Pons (tissue), 1 donor: ENCODE measurements around the gene GRIN2C.

Experiments
- DNase-seq: peaks from one replicate; pipeline ENCODE4 v3.0.0-alpha.2; 2016; ENCODE audit warnings: low spot score

Gene GRIN2C

DNA sequence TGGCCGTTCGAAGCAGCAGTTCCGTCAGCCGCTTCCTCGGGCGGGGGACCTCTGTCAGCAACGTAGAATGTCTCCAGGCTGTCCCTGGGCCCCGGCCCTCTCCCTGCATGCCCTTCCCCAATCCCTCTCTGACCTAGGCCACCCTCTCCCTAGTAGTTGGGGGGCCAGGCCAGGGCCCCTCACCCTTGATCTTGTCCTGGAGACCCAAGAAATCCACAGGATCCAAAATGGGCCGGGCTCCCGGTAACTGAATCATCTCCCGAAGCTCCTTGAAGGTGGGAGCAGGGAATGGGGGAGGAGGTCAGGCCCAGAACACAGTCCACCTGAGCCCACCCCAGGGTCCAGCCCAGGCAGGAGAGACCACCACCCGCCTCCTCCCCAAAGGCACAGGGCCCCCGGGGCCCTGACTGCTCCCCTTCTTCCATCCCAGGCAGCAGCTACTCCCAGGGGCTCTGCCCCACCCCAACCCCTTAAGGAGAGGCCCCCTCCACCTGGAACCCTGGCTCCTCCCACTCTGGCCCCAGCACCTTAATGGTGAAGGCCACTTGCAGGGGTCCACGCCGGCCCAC is 4.7 kb upstream of the GRIN2C start:
- no peak for DNase-seq

DNA sequence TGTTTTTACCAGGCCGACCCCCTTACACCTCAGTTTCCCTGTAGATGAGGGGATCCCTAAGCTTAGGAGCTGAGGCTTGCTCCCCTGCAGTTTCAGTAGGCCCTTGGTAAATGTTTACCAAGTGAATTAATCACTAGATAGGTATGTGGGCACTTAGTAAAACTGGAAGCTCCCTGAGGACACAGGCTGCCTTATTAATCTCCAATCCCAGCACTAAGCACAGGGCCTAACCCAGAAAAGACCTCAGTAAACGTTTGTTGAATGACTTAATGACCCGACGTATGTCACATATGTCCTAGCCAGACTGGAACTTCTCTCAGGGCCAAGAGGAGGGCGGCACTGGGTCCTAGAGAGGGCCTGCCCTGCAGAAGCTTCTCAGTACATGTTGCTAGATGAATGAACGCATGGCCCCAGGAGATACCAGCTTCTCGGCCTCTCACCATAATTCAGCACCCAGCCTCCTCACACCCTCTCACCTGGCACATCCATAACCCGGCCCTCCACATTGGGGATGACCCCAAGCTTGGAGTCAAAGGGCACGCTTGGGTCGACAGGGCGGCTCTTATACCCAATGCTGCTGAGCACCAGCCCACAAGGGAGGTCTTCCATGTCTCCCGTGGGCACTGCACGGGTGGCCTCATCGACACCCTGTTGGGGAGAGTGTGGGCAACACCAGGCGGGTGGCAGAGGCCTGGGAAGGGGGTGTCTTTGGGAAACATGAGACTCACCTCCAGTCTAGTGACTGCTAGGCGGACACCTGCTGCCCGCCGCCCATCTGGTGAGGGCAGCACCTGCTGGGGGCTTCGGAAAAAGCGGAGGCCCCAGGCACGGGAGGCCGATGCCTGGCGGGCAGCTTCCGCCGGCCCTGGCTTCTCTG is 4.0 kb upstream of the GRIN2C start:
- no peak for DNase-seq

DNA sequence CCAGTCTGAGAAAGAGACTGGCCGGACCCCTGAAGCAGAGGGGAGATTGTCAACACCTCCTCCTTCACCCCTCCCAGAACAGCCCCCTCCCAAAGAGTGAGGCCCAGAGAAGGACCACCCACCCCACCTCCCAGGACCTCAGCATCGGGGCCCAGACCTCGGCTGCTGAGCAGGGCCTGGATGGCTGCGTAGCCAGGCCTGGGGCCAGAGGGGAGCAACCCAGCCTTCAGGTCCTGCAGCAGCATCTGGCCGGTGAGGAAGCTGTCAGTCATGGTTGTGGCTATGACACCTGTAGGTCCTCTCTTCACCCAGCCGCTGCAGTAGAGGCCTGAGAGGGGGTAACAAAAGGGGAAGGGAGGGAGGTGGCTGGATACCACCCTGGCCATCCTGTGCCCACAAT is 3.2 kb upstream of the GRIN2C start:
- DNase-seq = no peak

DNA sequence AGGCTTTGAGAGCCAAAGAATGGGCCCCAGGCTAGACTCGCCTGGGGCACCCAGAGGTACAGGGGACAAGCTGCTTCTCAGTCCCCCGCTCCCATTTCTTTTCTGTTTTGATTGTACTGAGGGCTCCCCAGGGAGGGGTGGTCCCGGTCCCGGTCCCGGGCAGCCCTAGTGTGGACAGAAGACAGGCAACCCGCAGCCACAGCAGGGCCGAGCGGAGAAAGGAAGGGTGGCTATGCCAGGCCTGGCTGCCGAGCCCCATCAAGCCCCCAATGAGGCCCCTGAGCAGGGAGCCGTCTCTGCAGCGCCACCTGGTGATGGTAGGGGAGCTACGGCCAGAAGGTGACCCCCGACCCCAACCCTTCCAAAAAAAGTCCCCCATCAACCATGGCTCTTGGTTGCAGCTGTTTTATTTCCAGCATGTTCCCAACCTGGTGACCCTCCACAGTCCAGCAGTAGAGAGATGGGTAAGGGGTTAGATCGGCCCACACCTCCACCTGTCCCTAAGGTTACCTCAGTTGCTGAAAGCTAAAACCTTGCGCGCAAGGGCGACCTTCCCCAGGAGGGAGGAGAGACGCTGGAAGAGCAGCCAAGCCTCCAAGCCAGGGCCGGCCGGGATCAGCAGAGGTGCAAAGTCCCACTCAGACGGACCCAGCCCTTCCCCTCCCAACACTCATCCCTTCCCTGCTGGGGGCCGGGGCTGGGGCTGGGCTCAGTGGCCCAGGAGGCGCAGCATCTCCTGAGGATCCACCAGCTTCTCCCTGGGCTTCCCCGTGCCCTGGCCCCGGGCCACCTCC is 2.6 kb upstream of the GRIN2C start:
- peak; percentile 68 for DNase-seq

DNA sequence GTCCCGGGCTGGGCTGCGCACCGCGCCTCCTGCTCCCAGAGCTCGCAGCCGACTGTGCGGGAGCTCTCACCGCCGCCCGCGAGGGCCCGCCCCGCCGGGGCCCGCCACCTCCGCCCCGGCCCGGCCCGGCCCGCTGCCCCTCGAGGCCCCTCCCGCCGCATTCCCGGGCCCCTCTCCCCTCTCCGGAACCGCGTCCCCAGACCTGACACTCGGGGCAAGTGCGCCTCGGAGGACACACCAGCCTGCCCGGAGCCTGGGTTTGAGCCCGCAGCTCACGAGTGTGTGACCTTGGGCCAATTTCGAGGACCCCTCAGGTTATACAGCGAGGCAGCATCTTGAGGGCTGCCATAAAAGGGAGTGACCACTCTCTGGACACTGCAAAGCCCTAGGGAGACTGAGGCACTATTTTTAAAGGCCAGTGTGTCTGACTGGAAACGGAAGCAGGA is 2.0 kb upstream of the GRIN2C start:
- DNase-seq = no peak

DNA sequence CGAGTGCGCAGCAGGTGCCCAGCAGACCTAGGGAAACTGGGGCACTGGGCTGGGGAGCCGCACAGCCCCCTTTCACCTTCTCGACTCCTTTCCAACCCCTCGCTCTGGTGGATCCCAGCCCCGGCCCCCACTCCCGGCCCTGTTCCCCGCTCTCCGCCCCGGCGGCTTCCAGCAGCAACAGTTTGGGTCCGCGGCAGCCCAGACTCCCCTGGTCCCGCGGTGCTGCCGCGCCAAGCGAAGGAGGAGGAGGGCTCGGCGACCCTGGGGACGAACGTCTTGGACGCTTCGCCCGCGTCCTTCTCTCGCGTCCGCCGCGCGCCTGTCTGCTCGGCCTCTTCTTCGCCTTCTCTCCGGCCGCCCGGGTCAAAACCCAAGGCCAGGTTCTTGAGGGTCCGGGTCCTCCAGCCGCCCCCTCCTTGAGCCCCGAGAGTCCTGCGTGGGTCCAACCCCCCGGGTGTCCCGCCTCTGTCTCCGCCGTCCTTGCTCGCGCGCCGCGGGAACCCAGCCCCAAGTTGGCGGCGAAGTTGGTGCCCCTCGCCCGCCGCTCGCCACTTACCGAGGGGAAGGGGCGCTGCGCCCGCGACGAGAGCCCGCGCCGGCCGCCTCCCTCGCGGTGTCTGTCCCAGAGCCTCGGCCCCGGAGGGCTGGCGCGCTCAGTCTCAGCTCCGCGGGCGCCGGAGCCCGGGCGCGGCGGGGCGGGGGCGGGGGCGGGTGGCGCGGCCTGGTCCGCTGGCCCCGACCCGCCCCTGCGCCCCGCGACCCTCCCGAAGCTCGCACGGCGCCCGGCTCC is 1.4 kb upstream of the GRIN2C start:
- no peak for DNase-seq

DNA sequence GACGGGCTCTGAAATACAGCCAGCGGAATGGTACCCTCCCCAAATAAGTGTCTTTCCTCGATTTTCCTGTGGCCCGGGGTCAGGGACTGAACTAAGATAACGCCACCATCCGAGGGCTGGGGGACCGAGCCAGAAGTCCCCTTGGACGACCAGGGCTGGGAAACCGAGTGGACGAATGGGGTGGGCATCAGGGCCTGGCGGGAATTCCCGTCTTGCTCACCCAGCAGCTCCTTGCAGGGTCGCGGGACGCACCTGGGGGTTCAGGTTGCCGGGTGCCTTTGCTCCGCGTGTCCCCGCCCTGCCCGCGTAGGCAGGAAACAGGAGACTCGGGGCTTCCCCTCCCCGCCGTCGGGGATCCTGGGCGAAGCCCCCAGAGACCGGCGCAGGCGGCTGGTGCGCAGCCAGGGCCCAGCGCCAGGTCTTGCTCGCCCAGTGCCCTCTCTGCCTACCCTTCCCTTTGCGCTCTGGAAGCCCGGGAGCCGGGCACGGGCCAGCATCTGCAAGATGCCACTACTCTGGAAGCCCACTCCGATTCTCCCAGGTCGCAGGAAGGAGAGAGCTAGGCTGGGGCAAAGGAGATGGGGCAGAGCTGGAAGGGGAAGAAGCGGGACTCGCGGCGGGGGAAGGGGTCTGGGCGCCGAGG is 665 bp upstream of the GRIN2C start:
- no peak for DNase-seq

DNA sequence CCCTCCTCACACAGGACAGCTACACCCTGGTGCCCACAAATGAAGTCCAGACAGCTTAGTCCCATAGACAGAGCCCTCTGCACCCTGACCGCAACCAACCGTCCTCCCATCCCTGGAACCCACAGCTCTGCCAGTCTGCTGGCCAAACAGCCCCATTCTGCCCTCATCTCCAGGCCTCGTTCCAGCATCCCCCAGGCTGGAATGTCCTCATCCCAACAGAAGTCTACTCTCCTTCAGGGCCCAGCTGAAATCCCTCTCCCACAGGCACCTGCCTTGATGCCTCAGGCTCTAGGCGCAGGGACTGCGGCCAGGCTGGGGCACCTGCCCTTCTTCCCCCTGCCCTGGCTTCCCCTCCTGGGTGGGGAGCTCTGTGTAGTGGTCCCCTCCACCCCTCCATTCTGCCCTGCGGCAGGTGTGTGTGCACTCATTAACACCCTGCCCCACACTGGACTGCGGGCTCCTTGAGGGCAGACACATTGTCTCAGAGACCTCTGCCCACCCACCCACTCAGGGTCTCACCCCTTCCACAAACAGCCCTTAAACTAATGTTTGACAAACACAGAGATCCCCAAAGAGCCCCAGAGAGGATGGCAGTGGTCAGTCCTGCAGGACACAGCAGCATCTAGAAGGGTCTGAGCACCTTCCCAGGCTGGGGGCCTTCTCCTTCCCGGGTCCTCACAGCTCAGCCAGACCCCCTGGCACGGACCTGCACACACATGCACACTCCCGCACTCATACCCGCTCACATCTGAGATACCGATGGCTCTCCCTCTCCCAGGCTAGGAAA is 820 bp downstream of the GRIN2C start:
- DNase-seq = no peak

DNA sequence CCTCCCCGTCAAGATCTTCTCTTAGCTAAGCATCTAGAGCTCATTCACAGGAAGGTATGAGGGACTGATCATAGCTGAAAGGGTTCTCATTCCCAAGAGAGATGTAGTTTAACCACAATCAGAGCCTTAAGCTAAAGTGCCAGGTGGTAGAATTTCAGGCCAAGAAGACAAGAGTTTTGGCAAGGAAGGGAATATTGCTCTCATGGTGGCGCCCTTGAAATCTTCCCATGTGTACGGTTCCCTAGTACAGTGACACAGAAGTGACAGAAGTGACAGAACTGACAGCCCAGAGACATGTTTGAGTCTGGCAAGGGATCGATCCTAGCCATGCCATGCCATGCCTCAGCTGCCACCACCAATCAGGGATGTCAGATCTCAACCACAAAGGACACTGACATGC is 2.5 kb downstream of the GRIN2C start:
- no peak for DNase-seq

DNA sequence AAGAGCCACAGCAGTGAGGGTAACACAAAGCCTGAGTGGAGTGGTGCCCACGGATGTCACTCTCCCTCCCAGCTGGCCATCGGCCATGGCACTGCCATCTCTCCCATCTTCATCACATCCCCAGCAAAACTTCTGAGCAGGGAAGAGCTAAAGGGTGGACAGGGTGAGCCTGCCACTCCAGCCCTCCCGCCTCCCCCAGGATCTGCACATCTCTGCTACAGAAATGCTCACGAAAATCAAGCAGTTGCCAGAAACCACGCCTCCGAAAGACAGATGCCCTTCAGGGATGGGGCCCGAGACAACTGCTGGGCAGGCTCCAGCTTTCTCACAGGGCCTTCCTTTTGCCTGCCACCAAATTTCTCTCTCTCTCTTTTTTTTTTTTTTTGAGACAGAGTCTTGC is 3.6 kb downstream of the GRIN2C start:
- no peak for DNase-seq

DNA sequence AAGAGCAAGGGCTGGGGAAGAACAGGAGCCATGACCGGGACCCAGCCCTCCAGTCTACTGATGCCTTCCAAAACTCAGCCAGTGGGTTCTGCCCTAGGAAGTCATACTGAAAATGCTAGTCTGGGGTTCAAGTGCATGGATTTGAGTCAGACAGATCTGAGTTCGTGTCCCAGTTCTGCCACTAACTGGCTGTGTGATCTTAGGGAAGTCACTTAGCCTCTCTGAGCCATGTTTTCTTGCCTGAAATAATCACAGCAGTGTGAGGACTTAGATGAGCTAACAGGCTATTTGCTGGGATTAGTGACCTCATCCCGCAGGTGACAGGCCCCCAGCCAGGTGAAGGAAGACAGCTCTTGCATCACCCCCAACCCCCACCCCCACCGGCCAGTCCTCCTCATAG is 4.4 kb downstream of the GRIN2C start:
- no peak for DNase-seq

DNA sequence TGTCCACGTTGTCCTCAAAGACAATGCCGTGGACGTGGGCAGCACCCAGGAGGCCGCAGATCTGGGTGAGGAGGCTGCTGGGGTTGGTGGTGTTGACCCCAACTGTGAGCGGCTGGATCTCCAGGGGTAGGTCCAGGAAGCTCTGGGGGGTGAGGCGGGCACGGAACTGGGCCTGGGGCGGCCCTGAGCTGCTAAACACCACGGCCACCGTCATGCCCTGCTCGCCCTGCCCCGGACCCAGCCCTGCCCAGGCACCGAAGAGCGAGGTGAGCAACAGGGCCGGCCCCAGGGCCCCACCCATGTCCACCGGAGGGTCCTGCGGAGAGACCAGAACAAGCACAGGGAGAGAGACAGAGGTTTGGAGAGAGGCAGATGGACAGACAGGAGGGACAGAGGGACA is 4.9 kb downstream of the GRIN2C start:
- DNase-seq = no peak

DNA sequence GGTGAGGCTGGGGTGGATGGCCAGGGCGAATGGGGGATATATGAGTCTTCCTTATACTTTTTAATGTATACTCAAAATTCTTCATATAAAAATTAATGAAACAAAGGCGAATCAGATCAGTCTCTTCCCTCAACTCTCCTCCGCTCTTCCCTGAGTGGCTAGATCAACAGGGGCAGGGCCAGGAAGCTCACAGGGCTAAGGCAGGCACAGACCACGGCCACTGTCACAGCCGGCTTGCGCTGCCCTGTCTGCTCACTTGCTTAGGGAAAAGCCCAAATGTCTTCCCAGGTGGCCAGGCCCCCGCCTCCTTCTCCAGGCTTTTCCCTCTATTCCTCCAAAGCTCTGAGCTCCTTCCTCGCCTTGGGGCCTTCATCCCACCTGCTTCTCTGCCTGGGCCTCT is 6.0 kb downstream of the GRIN2C start:
- DNase-seq = no peak

DNA sequence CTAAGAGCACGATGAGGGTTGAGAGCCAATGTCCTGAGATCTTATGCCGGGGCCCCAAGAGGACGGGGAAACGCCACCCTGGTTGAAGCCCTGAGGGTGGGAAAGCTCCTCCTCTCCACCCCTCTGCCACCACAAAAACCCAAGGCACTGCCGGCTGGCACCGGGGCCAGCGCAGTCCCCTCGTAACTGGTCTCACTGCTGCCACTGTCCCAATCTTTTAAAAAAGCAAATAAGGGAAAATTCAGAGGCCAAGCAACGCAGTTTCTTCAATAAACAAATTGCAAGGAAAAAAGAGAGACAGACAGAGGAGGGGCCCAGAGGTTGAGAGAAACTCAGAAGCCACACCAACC is 6.7 kb downstream of the GRIN2C start:
- no peak for DNase-seq

DNA sequence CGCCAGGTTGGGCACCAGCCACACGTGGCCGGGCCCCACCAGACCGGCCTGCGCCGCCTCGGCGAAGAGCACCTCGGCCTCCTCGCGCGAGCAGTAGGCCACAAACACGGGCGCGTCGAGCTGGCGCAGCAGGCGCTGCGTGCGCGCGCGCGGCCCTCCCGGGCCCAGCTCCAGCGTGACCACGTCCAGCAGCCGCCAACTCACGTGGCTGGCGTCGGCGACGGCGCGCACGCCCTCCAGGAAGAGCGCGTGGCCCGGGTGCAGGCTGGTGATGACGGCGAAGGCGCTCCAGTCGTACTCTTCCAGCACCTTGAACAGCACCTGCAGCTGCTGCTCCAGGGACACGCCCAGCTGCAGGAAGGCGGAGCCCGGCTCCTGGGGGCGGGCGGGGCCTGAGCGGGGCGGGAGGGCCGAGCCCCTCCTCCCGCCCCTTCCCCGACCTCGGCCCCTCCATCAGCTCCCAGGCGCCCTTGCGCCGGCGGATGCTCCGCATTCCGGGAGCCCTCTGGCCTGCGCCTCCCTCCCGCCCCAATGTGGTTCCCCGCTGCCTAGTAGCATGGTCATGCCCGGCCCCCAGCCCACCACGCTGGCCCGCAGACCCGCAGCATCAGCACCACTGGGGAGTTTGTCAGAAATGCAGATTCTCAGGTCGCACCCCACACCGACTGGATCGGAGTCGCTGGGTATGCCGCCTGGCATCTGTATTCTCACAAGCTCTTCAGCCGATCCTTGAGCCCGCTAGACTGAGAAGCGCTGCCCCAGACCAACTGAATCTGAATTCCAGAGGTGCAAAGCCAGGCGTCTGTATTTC is 7.2 kb downstream of the GRIN2C start:
- no peak for DNase-seq

DNA sequence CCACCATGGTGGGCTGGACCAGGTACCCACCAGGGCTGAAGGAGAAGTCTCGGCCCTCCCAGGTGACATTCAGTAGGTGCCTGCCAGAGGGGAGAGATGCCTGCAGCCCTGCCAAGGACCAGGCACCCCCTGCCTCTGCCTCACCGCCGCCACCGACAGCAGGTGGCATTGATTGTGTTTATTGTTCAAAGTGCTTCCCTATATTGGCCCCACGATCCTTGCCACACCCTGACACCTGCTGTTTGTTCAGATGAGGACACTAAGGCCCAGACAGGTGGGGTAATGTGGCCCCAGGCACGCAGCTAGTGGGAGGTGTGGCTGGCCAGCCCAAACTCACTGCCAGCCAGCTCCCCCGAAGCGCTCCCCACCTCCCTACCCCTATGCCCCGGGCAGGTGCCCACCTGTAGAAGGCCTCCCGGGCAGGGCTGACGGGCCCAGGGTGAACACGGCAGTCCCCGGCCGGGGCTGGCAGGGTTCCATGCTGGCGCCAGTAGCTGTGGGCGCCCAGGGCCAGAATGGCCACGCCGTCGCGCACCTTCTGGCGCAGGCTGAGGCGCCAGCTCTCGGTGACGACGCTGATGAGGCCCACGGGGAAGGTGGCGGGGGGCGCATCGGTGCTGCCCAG is 8.0 kb downstream of the GRIN2C start:
- DNase-seq = no peak

DNA sequence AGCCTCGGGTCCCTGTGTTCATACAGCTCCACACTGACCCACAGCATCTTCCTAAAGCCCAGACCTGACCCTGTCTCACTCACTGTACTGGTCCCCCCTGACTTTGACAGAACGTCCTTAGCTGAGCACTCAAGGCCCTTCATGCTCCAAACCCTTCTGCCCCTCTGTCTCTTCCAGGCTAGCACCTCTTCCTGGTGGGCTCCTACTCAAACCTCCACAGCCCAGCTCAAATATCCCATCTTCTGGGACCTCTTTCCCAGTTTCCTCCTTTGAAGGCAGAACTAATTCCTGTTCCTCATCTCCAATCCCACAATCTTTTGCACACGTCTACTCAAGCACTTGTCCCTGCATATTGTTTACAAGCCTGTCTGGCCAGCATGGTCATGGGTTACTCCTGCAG is 8.8 kb downstream of the GRIN2C start:
- no peak for DNase-seq

DNA sequence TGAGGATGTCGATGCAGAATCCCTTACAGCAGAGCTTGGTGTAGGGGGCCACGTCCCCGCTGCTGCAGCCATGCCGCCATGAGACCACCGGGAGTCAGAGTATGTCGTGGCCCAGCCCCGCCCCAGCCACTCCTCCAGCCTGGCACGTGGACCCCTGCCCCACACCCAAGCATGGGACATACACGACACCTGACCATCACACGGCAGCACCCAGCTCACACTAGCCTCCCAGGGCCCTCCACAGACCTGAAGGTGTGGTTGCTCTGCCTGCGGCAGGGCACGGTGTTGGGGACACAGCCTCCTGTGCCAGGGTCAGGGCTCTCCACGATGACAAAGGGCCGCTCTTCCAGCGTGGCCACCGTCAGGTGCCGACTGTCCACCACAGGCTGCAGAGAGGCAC is 9.4 kb downstream of the GRIN2C start:
- no peak for DNase-seq

DNA sequence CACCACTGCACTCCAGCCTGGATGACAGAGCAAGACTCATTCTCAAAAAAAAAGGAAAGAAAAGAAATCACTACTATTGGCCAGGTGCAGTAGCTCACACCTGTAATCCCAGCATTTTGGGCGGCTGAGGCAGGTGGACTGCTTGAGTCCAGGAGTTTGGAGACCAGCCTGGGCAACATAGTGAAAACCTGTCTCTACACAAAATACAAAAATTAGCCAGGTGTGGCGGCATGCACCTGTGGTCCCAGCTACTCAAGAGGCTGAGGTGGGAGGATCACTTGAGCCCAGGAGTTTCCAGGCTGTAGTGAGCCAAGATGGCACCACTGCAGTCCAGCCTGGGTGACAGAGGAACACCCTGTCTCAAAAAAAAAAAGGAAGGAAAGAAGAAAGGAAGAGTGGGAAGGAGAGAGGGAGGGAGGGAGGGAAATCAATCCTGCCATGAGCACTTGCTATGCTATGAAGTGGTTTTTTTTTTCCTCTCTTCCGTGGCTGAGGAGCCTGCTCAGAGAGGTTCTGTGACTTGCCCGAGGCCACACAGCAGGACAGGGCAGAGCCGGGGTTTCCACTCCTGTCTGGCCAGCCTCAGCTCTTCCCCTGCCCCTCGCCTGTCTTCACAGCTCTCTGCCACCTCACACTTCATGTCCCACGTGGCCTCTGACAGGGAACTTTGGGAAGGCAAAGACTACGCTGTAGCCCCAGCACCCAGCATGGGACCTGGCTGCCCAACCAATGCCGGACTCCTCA is 10.9 kb downstream of the GRIN2C start:
- DNase-seq = no peak
